ACHN (cell line): ENCODE results near the gene CNGB1.

Experiments
- DNase-seq: peaks from one replicate; pipeline ENCODE4 v3.0.0-alpha.2; 2015
- in situ Hi-C: cut with HindIII; loops from 2 replicates; pipeline ENCODE4 v1.10.0; 2017; ENCODE audit warnings: low sequenced_read_pairs, low pct_ligation_motif_present, low pct_unique_long_range_greater_than_20kb

The CNGB1 gene

GRCh38 chr16:57998486-57998885 lies 27.6 kb upstream of the CNGB1 start:
- DNase-seq: no peak
- in situ Hi-C loops: no loop called here

GRCh38 chr16:57997528-57998265 lies 26.8 kb upstream of the CNGB1 start:
- DNase-seq: no peak
- in situ Hi-C loops: no loop called here

- in situ Hi-C loops: no loop called here
- DNase-seq: no peak
Measured at GRCh38 chr16:57997176-57997527, 26.2 kb upstream of the CNGB1 start.

- no peak for DNase-seq
- in situ Hi-C loops: no loop called here
Measured at GRCh38 chr16:57996406-57997175, 25.7 kb upstream of the CNGB1 start.

- no peak for DNase-seq
- in situ Hi-C loops: no loop called here
Measured at GRCh38 chr16:57995721-57996405, 24.9 kb upstream of the CNGB1 start.

- peak; percentile 67 for DNase-seq
Measured at GRCh38 chr16:57994778-57995177, 23.9 kb upstream of the CNGB1 start.

GRCh38 chr16:57994361-57994760 lies 23.4 kb upstream of the CNGB1 start:
- in situ Hi-C loops: no loop called here
- DNase-seq: no peak

More at GRCh38 chr16:57994778-57995177, 23.9 kb upstream of the CNGB1 start:
- in situ Hi-C loops: no loop called here

- in situ Hi-C loops: no loop called here
- DNase-seq: no peak
Measured at GRCh38 chr16:57993897-57994296, 23.0 kb upstream of the CNGB1 start.

- in situ Hi-C loops: no loop called here
- DNase-seq: no peak
Measured at GRCh38 chr16:57993438-57993837, 22.5 kb upstream of the CNGB1 start.

- no peak for DNase-seq
- in situ Hi-C loops: no loop called here
Measured at GRCh38 chr16:57992084-57992483, 21.2 kb upstream of the CNGB1 start.

GRCh38 chr16:57991551-57992059 lies 20.7 kb upstream of the CNGB1 start:
- DNase-seq: no peak
- in situ Hi-C loops: no loop called here

GRCh38 chr16:57988929-57989328 lies 18.0 kb upstream of the CNGB1 start:
- peak; percentile 22 for DNase-seq
- in situ Hi-C loops: no loop called here

- in situ Hi-C loops: no loop called here
- DNase-seq: no peak
Measured at GRCh38 chr16:57987441-57988177, 16.7 kb upstream of the CNGB1 start.

GRCh38 chr16:57986196-57986595 lies 15.3 kb upstream of the CNGB1 start:
- in situ Hi-C loops: no loop called here
- no peak for DNase-seq

GRCh38 chr16:57985204-57986181 lies 14.6 kb upstream of the CNGB1 start:
- in situ Hi-C loops: no loop called here
- no peak for DNase-seq

GRCh38 chr16:57984443-57985203 lies 13.7 kb upstream of the CNGB1 start:
- DNase-seq: peak; percentile 34
- in situ Hi-C loops: no loop called here

- in situ Hi-C loops: no loop called here
- DNase-seq: no peak
Measured at GRCh38 chr16:57982385-57982784, 11.5 kb upstream of the CNGB1 start.
